Calu3 (cell line): ENCODE measurements around the gene GLDN. TPM values are rescaled to one million over a fixed set of nuclear protein-coding genes. Genes with fewer than 3 reads are reported as not detected.

Experiments
- BruUV-seq: library from RNA; stranded (reverse); fragments of 400-500 nt; replicated peaks from 2 replicates; lab custom pipeline; 2021; lab: Mats Ljungman, UMichigan
- CTCF ChIA-PET: fragments of 300-600 bp; sonication (Branson Sonifier 250); formaldehyde crosslinking; loops from one replicate; lab custom pipeline; 2022; ENCODE audit warnings: antibody characterized with exemption; lab: Charles Lee
- DNase-seq: peaks from one replicate; pipeline ENCODE4 v3.0.0; 2022
- H3K27ac Mint-ChIP-seq: one replicate; pipeline ENCODE4 v1.8.0; 2022; ENCODE audit warnings: mixed read lengths; ENCODE audit not compliant: unreplicated experiment
- H3K27me3 Mint-ChIP-seq: one replicate; pipeline ENCODE4 v1.8.0; 2022; ENCODE audit warnings: mixed read lengths; ENCODE audit not compliant: unreplicated experiment
- H3K36me3 Mint-ChIP-seq: one replicate; pipeline ENCODE4 v1.8.0; 2022; ENCODE audit warnings: mild to moderate bottlenecking, moderate library complexity, mixed read lengths; ENCODE audit not compliant: insufficient read depth, unreplicated experiment
- H3K4me1 Mint-ChIP-seq: one replicate; pipeline ENCODE4 v1.8.0; 2022; ENCODE audit warnings: mild to moderate bottlenecking, low read depth, mixed read lengths; ENCODE audit not compliant: unreplicated experiment
- H3K4me3 Mint-ChIP-seq: one replicate; pipeline ENCODE4 v1.8.0; 2022; ENCODE audit warnings: mild to moderate bottlenecking, low read depth, moderate library complexity, mixed read lengths; ENCODE audit not compliant: unreplicated experiment
- H3K9me3 Mint-ChIP-seq: one replicate; pipeline ENCODE4 v1.8.0; 2022; ENCODE audit warnings: low read depth, mixed read lengths; ENCODE audit not compliant: unreplicated experiment
- intact Hi-C: fragments of 100-400 bp; cut with micrococcal nuclease; formaldehyde crosslinking; loops from one replicate; pipeline ENCODE4 v1.10.0; 2022; ENCODE audit not compliant: unreplicated experiment
- total RNA-seq: library from RNA; stranded (reverse); gene quantifications from 2 replicates; pipeline ENCODE4 v1.2.3, GENCODE V29; 2022
- TF ChIP-seq, protein P1 (sequence below): fragments of 200-600 bp; IDR thresholded peaks from one replicate; pipeline ENCODE4 v1.8.0; 2022; ENCODE audit warnings: antibody characterized with exemption; ENCODE audit not compliant: unreplicated experiment

The GLDN gene
- total RNA-seq, 1 experiment from 2014 or later = not detected

DNA sequence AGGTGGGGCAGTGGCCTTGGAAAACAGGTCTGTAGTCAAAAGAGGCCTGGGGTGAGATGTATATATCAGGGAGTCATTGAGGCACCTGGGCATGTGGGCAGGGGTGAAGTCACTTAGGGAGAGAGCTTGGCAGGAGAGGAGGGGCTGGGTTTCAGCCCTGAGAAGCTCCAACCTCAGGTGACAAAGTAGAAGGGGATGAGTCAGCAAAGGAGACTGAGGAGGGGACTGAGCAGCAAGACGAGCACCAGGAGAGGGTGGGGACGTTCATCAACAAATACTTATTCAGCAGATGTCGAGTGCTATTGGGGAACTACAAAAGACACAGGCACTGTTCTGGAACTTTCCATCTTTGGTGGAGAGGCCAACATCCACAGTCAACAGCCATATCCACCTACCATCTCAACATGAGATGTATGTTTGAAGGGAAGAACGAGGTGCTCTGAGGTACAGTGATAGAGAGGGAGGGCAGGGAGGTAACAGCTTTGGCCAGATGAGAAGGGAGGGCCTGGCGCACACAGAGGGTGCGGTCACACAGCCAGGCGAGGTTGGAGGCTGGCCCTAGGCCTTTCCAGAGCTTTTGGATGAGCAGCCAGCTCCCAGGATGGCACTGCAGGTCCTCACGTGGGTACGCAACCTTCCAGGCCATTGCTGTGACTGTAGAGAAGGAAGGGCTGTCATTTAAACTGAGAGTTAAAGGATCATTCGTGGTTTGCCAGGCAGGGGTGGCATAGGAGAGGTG lies 45.7 kb downstream of the GLDN start:
- H3K4me3 Mint-ChIP-seq = no peak overlapping the region
- no TSS peak for BruUV-seq
- DNase-seq = no peak
- no peaks in the 10 kb centered on the region for H3K36me3 Mint-ChIP-seq
- CTCF ChIA-PET = interaction anchor here (0.7 kb wide), 1 partner anchor 11 kb away, joined by 3 read pairs; no protein-coding TSS in a partner anchor
- no peaks in the 10 kb centered on the region for H3K9me3 Mint-ChIP-seq
- H3K27ac Mint-ChIP-seq = no peak overlapping the region
- TF ChIP-seq, protein P1, sequence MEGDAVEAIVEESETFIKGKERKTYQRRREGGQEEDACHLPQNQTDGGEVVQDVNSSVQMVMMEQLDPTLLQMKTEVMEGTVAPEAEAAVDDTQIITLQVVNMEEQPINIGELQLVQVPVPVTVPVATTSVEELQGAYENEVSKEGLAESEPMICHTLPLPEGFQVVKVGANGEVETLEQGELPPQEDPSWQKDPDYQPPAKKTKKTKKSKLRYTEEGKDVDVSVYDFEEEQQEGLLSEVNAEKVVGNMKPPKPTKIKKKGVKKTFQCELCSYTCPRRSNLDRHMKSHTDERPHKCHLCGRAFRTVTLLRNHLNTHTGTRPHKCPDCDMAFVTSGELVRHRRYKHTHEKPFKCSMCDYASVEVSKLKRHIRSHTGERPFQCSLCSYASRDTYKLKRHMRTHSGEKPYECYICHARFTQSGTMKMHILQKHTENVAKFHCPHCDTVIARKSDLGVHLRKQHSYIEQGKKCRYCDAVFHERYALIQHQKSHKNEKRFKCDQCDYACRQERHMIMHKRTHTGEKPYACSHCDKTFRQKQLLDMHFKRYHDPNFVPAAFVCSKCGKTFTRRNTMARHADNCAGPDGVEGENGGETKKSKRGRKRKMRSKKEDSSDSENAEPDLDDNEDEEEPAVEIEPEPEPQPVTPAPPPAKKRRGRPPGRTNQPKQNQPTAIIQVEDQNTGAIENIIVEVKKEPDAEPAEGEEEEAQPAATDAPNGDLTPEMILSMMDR = no peak
- intact Hi-C loops = no loop called here
- H3K4me1 Mint-ChIP-seq = no peaks in the 10 kb centered on the region
- H3K27me3 Mint-ChIP-seq = peaks cover 53% of the 10 kb centered on the region

DNA sequence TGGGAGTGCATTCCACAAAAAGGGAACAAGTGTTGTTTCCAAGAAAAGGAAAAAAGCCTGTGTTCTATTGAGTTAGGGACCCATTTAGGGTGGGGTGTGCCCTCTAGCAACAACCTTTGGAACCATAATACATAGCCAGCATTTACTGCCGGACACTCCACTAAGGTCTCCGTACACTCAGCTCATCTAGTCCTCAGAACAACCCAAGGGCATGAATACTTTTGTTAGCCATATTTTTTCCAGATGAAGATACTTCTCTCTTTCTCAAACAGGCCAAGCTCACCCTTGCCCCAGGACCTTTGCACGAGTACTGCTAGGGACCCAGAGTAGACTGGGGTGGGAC lies 46.2 kb downstream of the GLDN start:
- H3K9me3 Mint-ChIP-seq = no peaks in the 10 kb centered on the region

DNA sequence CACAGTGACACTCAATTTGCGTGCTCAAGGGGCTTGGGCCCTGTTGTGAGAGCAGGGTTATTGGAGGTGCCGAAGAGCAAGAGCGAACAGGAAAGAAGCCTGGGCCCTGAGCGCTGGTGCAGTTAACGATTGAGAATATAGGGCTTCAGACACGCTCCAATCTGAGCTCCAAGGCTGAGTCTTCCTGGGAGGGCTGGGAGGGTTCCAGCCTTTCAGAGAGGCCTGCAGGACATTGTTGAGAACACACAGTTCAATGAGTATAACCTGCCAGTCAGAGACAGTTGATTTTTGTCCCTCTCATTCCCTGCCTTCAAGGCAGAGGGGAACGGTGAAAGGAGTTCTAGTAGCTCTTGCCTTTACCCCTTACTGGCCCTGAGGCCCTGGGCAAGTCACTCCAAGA lies 47.3 kb downstream of the GLDN start:
- Mint-ChIP-seq H3K9me3 (no peaks in the 10 kb centered on the region), H3K27me3 (peaks cover 48% of the 10 kb centered on the region), H3K27ac (no peak overlapping the region), H3K4me1 (no peaks in the 10 kb centered on the region), H3K36me3 (no peaks in the 10 kb centered on the region), H3K4me3 (no peak overlapping the region)
- CTCF ChIA-PET = no interaction called here
- intact Hi-C loops = no loop called here
- DNase-seq = no peak
- TF ChIP-seq, protein P1 = no peak
- no TSS peak for BruUV-seq

More for the DNA sequence above, 46.2 kb downstream of the GLDN start:
- TF ChIP-seq, protein P1 = no peak
- no peak for DNase-seq
- CTCF ChIA-PET = no interaction called here
- Mint-ChIP-seq H3K36me3 (no peaks in the 10 kb centered on the region), H3K27me3 (peaks cover 48% of the 10 kb centered on the region), H3K4me3 (no peak overlapping the region), H3K4me1 (no peaks in the 10 kb centered on the region), H3K27ac (no peak overlapping the region)
- BruUV-seq = no TSS peak
- intact Hi-C loops = no loop called here

DNA sequence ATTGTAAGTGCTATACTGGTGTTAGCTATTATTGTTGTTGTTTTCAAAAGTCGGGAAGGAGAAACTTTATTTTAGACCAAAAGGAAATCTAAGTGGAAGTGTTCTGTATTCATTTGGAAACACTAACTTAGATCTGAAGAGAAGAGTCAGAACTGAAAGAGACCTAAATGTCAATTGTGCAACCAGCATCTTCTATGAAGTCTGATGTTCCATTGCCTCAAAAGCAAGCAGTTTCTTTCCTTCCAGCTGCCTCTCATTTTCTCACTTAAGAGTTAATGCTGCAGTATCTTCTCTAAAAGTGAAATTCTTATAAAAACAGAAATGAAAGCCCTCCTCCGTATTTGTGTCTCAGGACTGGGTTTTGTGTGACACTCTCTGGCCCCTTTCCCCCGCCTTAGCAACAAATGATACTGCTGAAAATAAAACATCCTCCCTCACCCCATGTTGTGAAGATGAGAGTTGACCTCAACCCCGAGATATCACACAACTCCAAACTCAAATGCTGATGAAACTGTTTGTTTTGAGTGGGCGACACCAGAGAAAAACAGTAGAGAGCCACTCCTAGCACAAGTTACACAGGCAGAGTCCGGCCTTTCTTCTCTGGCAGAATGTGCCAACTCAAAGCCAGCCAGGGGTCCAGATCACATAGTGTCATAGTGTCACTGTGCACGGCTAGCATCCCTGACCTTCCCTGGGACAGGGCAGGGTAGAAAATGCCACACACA lies 48.9 kb downstream of the GLDN start:
- no peaks in the 10 kb centered on the region for H3K36me3 Mint-ChIP-seq
- CTCF ChIA-PET = no interaction called here
- no peak overlapping the region for H3K27ac Mint-ChIP-seq
- no peaks in the 10 kb centered on the region for H3K4me1 Mint-ChIP-seq
- intact Hi-C loops = no loop called here
- H3K9me3 Mint-ChIP-seq = no peaks in the 10 kb centered on the region
- TF ChIP-seq, protein P1 = no peak
- no TSS peak for BruUV-seq
- DNase-seq = no peak
- H3K27me3 Mint-ChIP-seq = peaks cover 48% of the 10 kb centered on the region
- H3K4me3 Mint-ChIP-seq = no peak overlapping the region
